ENCODE data around the gene ADAMTS8.
"Not testable (repeated sequence)": the region's sequence is repeated elsewhere in the genome, so short reads cannot be mapped to it uniquely, and the experiment has no call there.

DNA sequence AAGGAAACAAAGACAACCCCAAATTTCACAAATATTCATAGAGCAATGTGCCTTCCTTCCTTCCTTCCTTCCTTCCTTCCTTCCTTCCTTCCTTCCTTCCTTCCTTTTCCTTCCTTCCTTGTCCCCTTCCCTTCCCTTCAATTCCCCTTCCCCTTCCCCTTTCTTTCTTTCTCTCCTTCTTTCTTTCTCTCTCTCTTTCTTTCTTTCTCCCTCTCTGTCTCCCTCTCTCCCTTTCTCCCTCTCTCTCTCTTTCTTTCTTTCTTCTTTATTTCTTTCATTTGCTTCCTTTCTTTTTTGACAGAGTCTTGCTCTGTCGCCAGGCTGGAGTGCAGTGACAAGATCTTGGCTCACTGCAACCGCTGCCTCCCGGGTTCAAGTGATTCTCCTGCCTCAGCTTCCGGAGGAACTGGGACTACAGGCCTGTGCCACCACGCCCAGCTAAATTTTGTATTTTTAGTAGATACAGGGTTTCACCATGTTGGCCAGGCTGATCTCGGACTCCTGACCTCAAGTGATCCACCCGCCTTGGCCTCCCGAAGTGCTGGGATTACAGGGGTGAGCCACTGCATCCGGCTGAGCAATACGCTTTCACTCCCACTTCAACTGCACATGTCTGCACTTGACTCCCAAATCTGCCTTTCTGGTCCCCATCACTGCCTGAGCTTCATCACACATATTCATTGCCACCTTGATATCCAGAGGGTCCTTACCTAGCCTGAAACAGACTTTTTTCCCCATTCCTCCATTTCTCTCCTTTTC, 10.2 kb upstream of the ADAMTS8 start:
- TF ChIP-seq, protein P1, sequence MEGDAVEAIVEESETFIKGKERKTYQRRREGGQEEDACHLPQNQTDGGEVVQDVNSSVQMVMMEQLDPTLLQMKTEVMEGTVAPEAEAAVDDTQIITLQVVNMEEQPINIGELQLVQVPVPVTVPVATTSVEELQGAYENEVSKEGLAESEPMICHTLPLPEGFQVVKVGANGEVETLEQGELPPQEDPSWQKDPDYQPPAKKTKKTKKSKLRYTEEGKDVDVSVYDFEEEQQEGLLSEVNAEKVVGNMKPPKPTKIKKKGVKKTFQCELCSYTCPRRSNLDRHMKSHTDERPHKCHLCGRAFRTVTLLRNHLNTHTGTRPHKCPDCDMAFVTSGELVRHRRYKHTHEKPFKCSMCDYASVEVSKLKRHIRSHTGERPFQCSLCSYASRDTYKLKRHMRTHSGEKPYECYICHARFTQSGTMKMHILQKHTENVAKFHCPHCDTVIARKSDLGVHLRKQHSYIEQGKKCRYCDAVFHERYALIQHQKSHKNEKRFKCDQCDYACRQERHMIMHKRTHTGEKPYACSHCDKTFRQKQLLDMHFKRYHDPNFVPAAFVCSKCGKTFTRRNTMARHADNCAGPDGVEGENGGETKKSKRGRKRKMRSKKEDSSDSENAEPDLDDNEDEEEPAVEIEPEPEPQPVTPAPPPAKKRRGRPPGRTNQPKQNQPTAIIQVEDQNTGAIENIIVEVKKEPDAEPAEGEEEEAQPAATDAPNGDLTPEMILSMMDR (IDR thresholded peaks at IDR 0.05; ENCODE audit: low read length), result not testable (repeated sequence)
- TF ChIP-seq EZH2 (optimal IDR thresholded peaks at IDR 0.05; ENCODE audit: low read depth, low read length), result not testable (repeated sequence)

Data from MM.1S (cell line).